B cell (primary cell): ENCODE data around the gene FAM170B. TPM values are rescaled to one million over a fixed set of nuclear protein-coding genes. Genes with fewer than 3 reads are reported as not detected.

Experiments used
- ATAC-seq: fragments of 200-7000 bp; cut with Tn5 transposase; one replicate; pipeline ENCODE4 v1.10.0; 2021; ENCODE audit warnings: low read depth, mild to moderate bottlenecking, moderate number of reproducible peaks, moderate library complexity
- CTCF ChIA-PET: fragments of 350-600 bp; sonication (Branson Sonifier 250); formaldehyde crosslinking; loops from one replicate; lab custom pipeline; 2021; ENCODE audit warnings: antibody characterized with exemption, inconsistent platforms; lab: Charles Lee
- POLR2A ChIA-PET: fragments of 350-600 bp; sonication (Branson Sonifier 250); formaldehyde crosslinking; loops from one replicate; lab custom pipeline; 2021; ENCODE audit warnings: antibody characterized with exemption; lab: Charles Lee
- DNase-seq: peaks from one replicate; pipeline ENCODE4 v3.0.0; 2013
- H2AFZ ChIP-seq: 2 replicates; pipeline ENCODE4 v1.6.1; 2012; ENCODE audit warnings: mild to moderate bottlenecking, low read depth, low read length; ENCODE audit not compliant: insufficient read depth, poor library complexity, severe bottlenecking
- H3K27ac ChIP-seq, 2 donors: 1 replicate in 1 of 2; 2 replicates in 1 of 2; pipeline ENCODE4 v1.5.1; 2012 to 2013; ENCODE audit warnings: low read length in 2 of 2, mild to moderate bottlenecking in 2 of 2, moderate library complexity in 1 of 2
- H3K27me3 ChIP-seq, 4 experiments: fragments of 200-600 bp in 1 of 4; sonication (generic) in 1 of 4; replicated peaks in 1 of 4; 1 replicate in 2 of 4; 2 replicates in 2 of 4; pipeline versions ENCODE4 v1.6.1 to v1.7.0; 2013 to 2016; ENCODE audit warnings: low read length in 3 of 4, mild to moderate bottlenecking in 2 of 4, mixed read lengths in 1 of 4, moderate library complexity in 1 of 4; ENCODE audit not compliant: insufficient read depth in 4 of 4, control insufficient read depth in 3 of 4; ENCODE audit errors: control extremely low read depth in 1 of 4
- H3K36me3 ChIP-seq, 2 experiments: replicated peaks in 1 of 2; 1 replicate in 1 of 2; 2 replicates in 1 of 2; pipeline versions ENCODE4 v1.6.1 to v1.7.1; 2013; ENCODE audit warnings: low read length in 1 of 2; ENCODE audit not compliant: insufficient read depth in 2 of 2, control insufficient read depth in 1 of 2; ENCODE audit errors: control extremely low read depth in 1 of 2, extremely low read depth in 1 of 2
- H3K4me1 ChIP-seq, 2 donors: fragments of 200-600 bp in 1 of 2; sonication (generic) in 1 of 2; 1 replicate in 1 of 2; 2 replicates in 1 of 2; pipeline versions ENCODE4 v1.5.1 to v1.6.1; 2013 to 2017; ENCODE audit warnings: low read length in 2 of 2; ENCODE audit not compliant: control insufficient read depth in 2 of 2, insufficient read depth in 2 of 2
- H3K4me2 ChIP-seq: replicated peaks from 2 replicates; pipeline ENCODE3; 2012; ENCODE audit warnings: mild to moderate bottlenecking, low read depth, low read length; ENCODE audit not compliant: poor library complexity, severe bottlenecking
- H3K4me3 ChIP-seq, 5 experiments: fragments of 200-600 bp in 1 of 5; sonication (generic) in 1 of 5; 1 replicate in 3 of 5; 2 replicates in 2 of 5; pipeline versions ENCODE4 v1.5.1 to v1.7.0; 2011 to 2016; ENCODE audit warnings: low read length in 4 of 5, mild to moderate bottlenecking in 4 of 5, low read depth in 2 of 5, control low read depth in 1 of 5, moderate library complexity in 1 of 5; ENCODE audit not compliant: insufficient read depth in 1 of 5; ENCODE audit errors: control extremely low read depth in 1 of 5, extremely low read depth in 1 of 5
- H3K79me2 ChIP-seq: fragments of 200-600 bp; sonication (generic); one replicate; pipeline ENCODE4 v1.6.0; 2016; ENCODE audit warnings: low read length; ENCODE audit not compliant: control insufficient read depth, insufficient read depth
- H3K9ac ChIP-seq: fragments of 200-600 bp; sonication (generic); 2 replicates; pipeline ENCODE4 v1.6.1; 2017; ENCODE audit warnings: mild to moderate bottlenecking, low read length, moderate library complexity
- H3K9me3 ChIP-seq, 3 donors: one replicate each; pipeline versions ENCODE4 v1.6.1 to v1.7.1; 2013; ENCODE audit warnings: low read length in 2 of 3; ENCODE audit not compliant: control insufficient read depth in 2 of 3, insufficient read depth in 1 of 3; ENCODE audit errors: control extremely low read depth in 1 of 3
- H4K20me1 ChIP-seq: 2 replicates; pipeline ENCODE4 v1.6.0; 2012; ENCODE audit warnings: mild to moderate bottlenecking, low read length; ENCODE audit not compliant: insufficient read depth, control insufficient read depth, poor library complexity, severe bottlenecking
- H3K27ac Mint-ChIP-seq: one replicate; pipeline ENCODE4 v1.8.0; 2021; ENCODE audit warnings: mixed read lengths
- H3K27me3 Mint-ChIP-seq: one replicate; pipeline ENCODE4 v1.8.0; 2021; ENCODE audit warnings: mixed read lengths
- H3K4me1 Mint-ChIP-seq: one replicate; pipeline ENCODE4 v1.8.0; 2021; ENCODE audit warnings: mixed read lengths
- H3K4me3 Mint-ChIP-seq: one replicate; pipeline ENCODE4 v1.8.0; 2021; ENCODE audit warnings: mixed read lengths
- H3K9me3 Mint-ChIP-seq: one replicate; pipeline ENCODE4 v1.8.0; 2022; ENCODE audit warnings: mixed read lengths; ENCODE audit not compliant: insufficient read depth
- EZH2 ChIP-seq: IDR thresholded peaks from 2 replicates; pipeline ENCODE4 v1.6.1; 2012; ENCODE audit warnings: borderline replicate concordance, low read depth, mild to moderate bottlenecking, moderate library complexity, low read length; ENCODE audit not compliant: insufficient read depth, poor library complexity, severe bottlenecking
- WGBS: methylation state at CpG from one replicate; pipeline ENCODE4 v1.1.5; 2013; ENCODE audit warnings: missing lambda C conversion rate; ENCODE audit not compliant: insufficient coverage; 5-methylcytosine and 5-hydroxymethylcytosine counted together
- intact Hi-C: fragments of 100-400 bp; cut with micrococcal nuclease; formaldehyde crosslinking; loops from one replicate; pipeline ENCODE4 v1.10.0; 2022
- polyA plus RNA-seq: library from polyadenylated mRNA; depleted of rRNA; stranded (reverse); fragments of >200 nt; gene quantifications from 2 replicates; pipeline ENCODE4 v1.2.3, GENCODE V29; 2012
- total RNA-seq, 2 donors: library from RNA; stranded (reverse); fragments of 120-200 nt in 1 of 2; gene quantifications; 1 replicate in 1 of 2; 2 replicates in 1 of 2; pipeline versions ENCODE4 v1.2.3 to v1.2.4, GENCODE V29; 2013 to 2022
- TF ChIP-seq, protein P1 (sequence below): fragments of 200-600 bp; IDR thresholded peaks from one replicate; pipeline ENCODE4 v1.8.0; 2022; ENCODE audit warnings: antibody characterized with exemption, mild to moderate bottlenecking

Gene FAM170B
- total and polyA plus RNA-seq, 2 donors (not counting 1 experiment from before 2014, with no cell fraction given), result not detected

DNA sequence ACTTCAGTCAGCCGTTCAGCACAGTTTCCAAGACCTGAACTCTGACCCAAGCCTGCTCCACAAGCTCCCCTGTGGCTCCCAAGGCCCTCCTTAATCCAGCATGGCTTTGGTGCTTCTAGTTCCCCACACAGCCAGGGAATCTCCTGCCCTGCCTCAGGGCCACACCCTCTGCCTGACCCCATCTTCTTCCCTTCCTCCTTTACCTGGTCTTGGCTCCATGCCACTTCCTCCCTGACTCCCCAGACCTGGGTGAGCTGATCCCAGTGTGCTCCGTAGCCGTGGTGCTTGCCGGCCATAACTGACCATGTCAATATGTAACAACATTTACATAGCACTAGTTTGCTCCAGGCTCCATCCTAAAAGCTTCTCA lies 34.3 kb upstream of the FAM170B start:
- Histone ChIP-seq H3K27me3 (no peaks in the 10 kb centered on the region), H3K9me3 (no peaks in the 10 kb centered on the region), H4K20me1 (no peaks in the 10 kb centered on the region), H3K9ac (no peak overlapping the region), H3K36me3 (peaks cover 0 to 5% of the 10 kb centered on the region in 2 experiments), H3K4me2 (no peak overlapping the region), H3K27ac (no peak overlapping the region), H3K4me1 (peaks cover 17 to 35% of the 10 kb centered on the region in 2 donors), H3K4me3 (no peak overlapping the region), H2AFZ (no peak overlapping the region), H3K79me2 (peaks cover under 1% of the 10 kb centered on the region)
- DNase-seq (no peak), ATAC-seq (no peak)
- intact Hi-C loops, result no loop called here
- ChIA-PET CTCF (no interaction called here), POLR2A (no interaction called here)
- TF ChIP-seq, protein P1, sequence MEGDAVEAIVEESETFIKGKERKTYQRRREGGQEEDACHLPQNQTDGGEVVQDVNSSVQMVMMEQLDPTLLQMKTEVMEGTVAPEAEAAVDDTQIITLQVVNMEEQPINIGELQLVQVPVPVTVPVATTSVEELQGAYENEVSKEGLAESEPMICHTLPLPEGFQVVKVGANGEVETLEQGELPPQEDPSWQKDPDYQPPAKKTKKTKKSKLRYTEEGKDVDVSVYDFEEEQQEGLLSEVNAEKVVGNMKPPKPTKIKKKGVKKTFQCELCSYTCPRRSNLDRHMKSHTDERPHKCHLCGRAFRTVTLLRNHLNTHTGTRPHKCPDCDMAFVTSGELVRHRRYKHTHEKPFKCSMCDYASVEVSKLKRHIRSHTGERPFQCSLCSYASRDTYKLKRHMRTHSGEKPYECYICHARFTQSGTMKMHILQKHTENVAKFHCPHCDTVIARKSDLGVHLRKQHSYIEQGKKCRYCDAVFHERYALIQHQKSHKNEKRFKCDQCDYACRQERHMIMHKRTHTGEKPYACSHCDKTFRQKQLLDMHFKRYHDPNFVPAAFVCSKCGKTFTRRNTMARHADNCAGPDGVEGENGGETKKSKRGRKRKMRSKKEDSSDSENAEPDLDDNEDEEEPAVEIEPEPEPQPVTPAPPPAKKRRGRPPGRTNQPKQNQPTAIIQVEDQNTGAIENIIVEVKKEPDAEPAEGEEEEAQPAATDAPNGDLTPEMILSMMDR, result no peak
- no peak for TF ChIP-seq EZH2
- peaks cover 32% of the 10 kb centered on the region for H3K4me1 Mint-ChIP-seq
- H3K27ac Mint-ChIP-seq, result no peak overlapping the region
- 98% methylated on average over 4 of the region's 4 CpGs for WGBS
- no peaks in the 10 kb centered on the region for H3K27me3 Mint-ChIP-seq
- H3K9me3 Mint-ChIP-seq, result no peaks in the 10 kb centered on the region
- H3K4me3 Mint-ChIP-seq, result no peak overlapping the region

DNA sequence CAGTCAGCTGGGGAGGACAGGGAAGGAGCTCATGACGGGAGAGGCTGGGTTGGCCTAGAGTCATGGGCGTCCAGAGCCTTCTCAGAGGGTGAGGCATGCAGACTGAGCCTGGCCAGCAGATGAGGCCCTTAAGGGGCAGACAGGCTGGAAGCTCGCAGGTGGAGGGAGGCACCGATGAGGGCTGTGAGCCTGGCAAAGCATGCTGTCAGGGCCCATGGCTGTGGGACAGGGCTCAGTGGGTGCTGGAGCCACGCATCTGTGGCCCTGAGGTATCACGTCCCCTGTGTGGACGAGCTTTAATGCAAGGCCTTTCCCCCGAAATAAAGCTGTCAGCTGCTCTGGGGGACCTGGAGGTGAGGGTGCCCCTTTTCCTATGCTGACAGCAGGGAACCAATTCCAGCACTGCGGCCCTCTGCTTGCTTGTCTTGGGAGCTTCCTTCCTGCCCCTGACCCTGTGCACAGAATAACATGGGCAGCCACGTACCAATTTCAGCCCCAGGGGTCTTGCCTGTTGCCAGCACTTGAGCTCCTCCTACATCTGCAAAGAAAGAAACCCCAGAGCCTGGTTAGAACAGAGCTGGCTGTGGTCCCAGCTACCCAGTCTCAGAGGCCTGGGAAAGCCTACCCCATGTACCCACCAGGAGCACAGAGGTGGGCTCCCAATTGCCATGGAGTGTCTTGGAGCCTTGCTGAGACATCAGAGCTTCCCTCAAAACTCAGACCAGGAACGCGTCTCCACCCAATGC lies 33.8 kb upstream of the FAM170B start:
- H3K36me3 ChIP-seq, result peaks cover 0 to 5% of the 10 kb centered on the region in 2 experiments
- no peak for DNase-seq
- H3K79me2 ChIP-seq, result no peaks in the 10 kb centered on the region
- Mint-ChIP-seq H3K4me3 (no peak overlapping the region), H3K4me1 (peaks cover 26% of the 10 kb centered on the region), H3K27ac (no peak overlapping the region), H3K27me3 (no peaks in the 10 kb centered on the region), H3K9me3 (no peaks in the 10 kb centered on the region)
- H2AFZ ChIP-seq, result no peak overlapping the region
- WGBS, result 96% methylated on average over 12 of the region's 12 CpGs
- peaks cover 13 to 30% of the 10 kb centered on the region in 2 donors for H3K4me1 ChIP-seq
- POLR2A ChIA-PET, result no interaction called here
- no peaks in the 10 kb centered on the region for H3K27me3 ChIP-seq
- CTCF ChIA-PET, result no interaction called here
- TF ChIP-seq, protein P1, result no peak
- TF ChIP-seq EZH2, result no peak
- no peak overlapping the region for H3K4me2 ChIP-seq
- no peak overlapping the region for H3K27ac ChIP-seq
- H4K20me1 ChIP-seq, result no peaks in the 10 kb centered on the region
- intact Hi-C loops, result no loop called here
- no peak for ATAC-seq
- no peak overlapping the region for H3K4me3 ChIP-seq
- no peak overlapping the region for H3K9ac ChIP-seq
- no peaks in the 10 kb centered on the region for H3K9me3 ChIP-seq
